ENCODE results near the gene IER5. TPM values are rescaled to one million over a fixed set of nuclear protein-coding genes. Genes with fewer than 3 reads are reported as not detected.
"Not testable (repeated sequence)": the region's sequence is repeated elsewhere in the genome, so short reads cannot be mapped to it uniquely, and the experiment has no call there.

The IER5 gene
- total and polyA plus RNA-seq, 5 experiments from 2014 or later, result 2.5 to 19.6 (median 9.4) TPM

GRCh38 chr1:181111559-181111958 is 23.1 kb downstream of the IER5 start:
- H3K4me3 Mint-ChIP-seq, result no peak overlapping the region
- H3K9me3 Mint-ChIP-seq, result no peaks in the 10 kb centered on the region
- no peak overlapping the region for H3K27ac Mint-ChIP-seq
- H3K4me1 Mint-ChIP-seq, result peaks cover 7 to 36% (median 12%) of the 10 kb centered on the region in 4 donors
- no peak for DNase-seq
- H3K27me3 Mint-ChIP-seq, result peaks cover 0 to 3% (median 0%) of the 10 kb centered on the region in 5 donors
- no peaks in the 10 kb centered on the region for H3K36me3 Mint-ChIP-seq
- no peak for ATAC-seq
- POLR2A ChIA-PET, result interaction anchor here (1.4 to 1.9 kb wide), 2 partner anchors 16 to 23 kb away, joined by 5 read pairs; partner anchors contain the start of gene IER5

GRCh38 chr1:181112071-181112929 is 23.8 kb downstream of the IER5 start:
- no peak overlapping the region for H3K4me3 Mint-ChIP-seq
- H3K36me3 Mint-ChIP-seq, result no peaks in the 10 kb centered on the region
- ATAC-seq, result no peak
- H3K9me3 Mint-ChIP-seq, result no peaks in the 10 kb centered on the region
- POLR2A ChIA-PET, result interaction anchor here (1.4 to 1.9 kb wide), 2 partner anchors 16 to 23 kb away, joined by 5 read pairs; partner anchors contain the start of gene IER5
- no peak for DNase-seq
- peaks cover 7 to 32% (median 12%) of the 10 kb centered on the region in 4 donors for H3K4me1 Mint-ChIP-seq
- H3K27me3 Mint-ChIP-seq, result peaks cover 0 to 3% (median 0%) of the 10 kb centered on the region in 5 donors
- peak overlapping the region in 1 of 10 donors; percentile 31 for H3K27ac Mint-ChIP-seq

DNA sequence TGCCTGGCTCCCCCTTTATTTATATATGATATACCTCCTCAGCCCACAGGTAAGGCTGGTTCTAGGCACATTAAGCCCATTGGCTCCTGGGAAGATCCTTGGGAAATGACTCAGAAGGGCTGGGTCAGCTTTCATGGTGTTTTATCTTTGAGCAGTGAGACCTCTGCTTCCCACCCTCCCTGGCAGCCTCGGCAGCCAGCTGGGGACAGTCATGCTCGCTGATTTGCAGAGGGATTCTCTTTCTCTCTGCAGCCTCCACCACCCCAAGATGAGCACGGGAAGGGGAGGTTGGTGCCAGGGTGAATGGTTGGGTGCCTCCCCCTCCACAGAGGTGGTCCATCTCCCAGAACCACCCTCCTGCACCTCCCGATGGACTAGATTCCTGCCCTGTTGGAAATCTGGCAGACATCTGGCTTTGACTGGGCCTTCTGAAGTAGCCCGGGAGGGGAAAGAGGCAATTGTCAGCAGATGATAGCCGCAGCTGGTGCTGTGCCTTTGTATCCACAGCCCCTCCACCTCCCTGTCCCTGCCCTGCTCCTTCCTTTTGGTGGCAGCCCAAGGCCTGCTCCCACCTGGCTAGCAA is 24.6 kb downstream of the IER5 start:
- Mint-ChIP-seq H3K36me3 (no peaks in the 10 kb centered on the region), H3K9me3 (no peaks in the 10 kb centered on the region), H3K27ac (no peak overlapping the region), H3K4me3 (no peak overlapping the region), H3K4me1 (peaks cover 7 to 30% (median 9%) of the 10 kb centered on the region in 4 donors), H3K27me3 (peaks cover 0 to 3% (median 0%) of the 10 kb centered on the region in 5 donors)
- POLR2A ChIA-PET, result no interaction called here
- ATAC-seq (no peak), DNase-seq (no peak)

- Mint-ChIP-seq H3K27me3 (peaks cover 0 to 3% (median 0%) of the 10 kb centered on the region in 5 donors), H3K27ac (peak overlapping the region in 1 of 10 donors; percentile 60), H3K36me3 (no peaks in the 10 kb centered on the region), H3K9me3 (no peaks in the 10 kb centered on the region), H3K4me3 (no peak overlapping the region), H3K4me1 (peaks cover 0 to 27% (median 2%) of the 10 kb centered on the region in 4 donors)
- ATAC-seq (no peak), DNase-seq (no peak)
- POLR2A ChIA-PET, result interaction anchor here (1.2 to 5.7 kb wide), 2 partner anchors 9 to 25 kb away, joined by 3 to 28 read pairs; no protein-coding TSS in a partner anchor
These were observed 26.3 kb downstream of the IER5 start for GRCh38 chr1:181114574-181115367.

DNA sequence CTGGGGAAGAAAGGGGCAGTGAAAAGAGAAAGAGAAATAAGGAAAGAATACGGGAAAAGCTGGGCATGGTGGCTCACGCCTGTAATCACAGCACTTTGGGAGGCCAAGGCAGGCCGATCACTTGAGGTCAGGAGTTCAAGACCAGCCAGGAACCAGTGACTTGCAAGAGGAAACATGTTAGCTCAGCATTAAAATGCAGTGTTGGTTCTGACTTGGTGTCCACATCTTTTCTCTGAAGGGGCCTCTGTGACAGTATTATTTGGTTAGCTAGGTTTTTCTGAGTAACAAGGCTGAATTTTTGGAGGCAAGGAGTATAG is 26.8 kb downstream of the IER5 start:
- H3K4me3 Mint-ChIP-seq, result no peak overlapping the region

DNA sequence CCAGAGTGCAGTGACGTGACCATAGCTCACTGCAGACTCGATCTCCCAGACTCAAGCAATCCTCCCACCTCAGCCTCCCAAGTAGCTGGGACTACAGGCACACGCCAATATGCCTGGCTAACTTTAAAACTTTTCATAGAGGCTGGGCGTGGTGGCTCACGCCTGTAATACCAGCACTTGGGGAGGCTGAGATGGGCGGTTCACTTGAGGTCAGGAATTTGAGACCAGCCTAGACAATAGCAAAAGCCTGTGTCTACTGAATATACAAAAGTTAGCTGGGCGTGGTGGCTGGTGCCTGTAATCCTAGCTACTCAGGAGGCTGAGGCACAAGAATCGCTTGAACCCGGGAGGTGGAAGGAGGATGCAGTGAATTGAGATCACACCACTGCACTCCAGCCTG is 27.5 kb downstream of the IER5 start:
- not testable (repeated sequence) for H3K27me3 Mint-ChIP-seq, H3K36me3 Mint-ChIP-seq, DNase-seq, H3K27ac Mint-ChIP-seq, H3K4me3 Mint-ChIP-seq, H3K9me3 Mint-ChIP-seq, ATAC-seq
- H3K4me1 Mint-ChIP-seq, result peaks cover 0 to 31% (median 2%) of the 10 kb centered on the region in 4 donors
- POLR2A ChIA-PET, result interaction anchor here (5.7 kb wide), 1 partner anchor 10 kb away, joined by 28 read pairs; no protein-coding TSS in a partner anchor

More for the DNA sequence above, 26.8 kb downstream of the IER5 start:
- ATAC-seq (no peak), DNase-seq (no peak)
- Mint-ChIP-seq H3K4me1 (peaks cover 0 to 27% (median 2%) of the 10 kb centered on the region in 4 donors), H3K9me3 (no peaks in the 10 kb centered on the region), H3K27ac (peak overlapping the region in 1 of 10 donors; percentile 60), H3K36me3 (no peaks in the 10 kb centered on the region), H3K27me3 (peaks cover 0 to 3% (median 0%) of the 10 kb centered on the region in 5 donors)
- POLR2A ChIA-PET, result interaction anchor here (5.7 kb wide), 1 partner anchor 9 kb away, joined by 28 read pairs; no protein-coding TSS in a partner anchor

- H3K36me3 Mint-ChIP-seq, result no peaks in the 10 kb centered on the region
- H3K4me3 Mint-ChIP-seq, result no peak overlapping the region
- no peak for DNase-seq
- peaks cover 0 to 28% (median 2%) of the 10 kb centered on the region in 4 donors for H3K4me1 Mint-ChIP-seq
- no peaks in the 10 kb centered on the region for H3K9me3 Mint-ChIP-seq
- H3K27ac Mint-ChIP-seq, result peak overlapping the region in 1 of 10 donors; percentile 62
- H3K27me3 Mint-ChIP-seq, result peaks cover 0 to 3% (median 0%) of the 10 kb centered on the region in 5 donors
- no peak for ATAC-seq
- POLR2A ChIA-PET, result interaction anchor here (5.7 kb wide), 1 partner anchor 11 kb away, joined by 28 read pairs; no protein-coding TSS in a partner anchor
These were observed 28.4 kb downstream of the IER5 start for GRCh38 chr1:181116819-181117390.

DNA sequence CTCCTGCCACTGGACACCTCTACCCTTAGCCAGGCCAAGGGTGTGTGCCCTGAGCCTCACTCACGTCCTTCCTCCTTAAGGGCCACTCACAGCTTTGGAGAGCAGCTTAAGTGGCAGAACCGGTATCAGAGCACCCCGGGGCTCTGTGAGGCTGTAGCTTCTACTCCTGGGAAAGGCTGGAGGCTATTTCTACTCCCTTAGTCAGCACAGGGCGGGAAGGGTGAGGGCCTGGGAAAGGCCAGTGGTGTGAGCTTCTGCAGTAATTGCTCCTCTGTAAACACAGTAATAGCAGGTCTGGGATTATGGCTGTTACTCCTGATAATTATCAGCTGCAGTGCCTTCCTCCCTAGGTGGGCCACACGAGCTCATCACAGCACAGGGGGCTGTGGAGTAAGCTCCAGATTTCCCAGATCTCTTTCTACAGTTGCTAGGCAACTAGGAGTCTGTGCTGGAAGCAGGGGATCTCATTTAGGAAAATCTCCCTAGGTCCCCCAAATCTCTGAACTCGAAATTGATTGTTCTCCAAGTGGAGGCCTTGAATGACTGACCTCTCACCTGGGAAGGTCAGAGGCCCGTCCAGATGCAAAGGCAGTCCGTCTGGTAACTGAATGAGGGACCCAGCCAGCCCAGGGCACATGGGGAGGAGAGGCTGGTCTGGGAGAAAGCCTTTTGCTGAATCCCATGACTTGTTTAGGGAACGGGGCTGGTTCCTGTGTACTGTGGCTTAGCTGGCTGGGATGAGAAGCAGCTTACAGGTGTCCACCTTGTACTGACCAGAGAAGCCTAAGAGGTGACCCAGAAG is 29.3 kb downstream of the IER5 start:
- Mint-ChIP-seq H3K4me3 (no peak overlapping the region), H3K4me1 (peaks cover 0 to 21% (median 2%) of the 10 kb centered on the region in 4 donors), H3K27me3 (peaks cover 0 to 3% (median 0%) of the 10 kb centered on the region in 5 donors), H3K27ac (no peak overlapping the region), H3K9me3 (no peaks in the 10 kb centered on the region), H3K36me3 (no peaks in the 10 kb centered on the region)
- DNase-seq (no peak), ATAC-seq (no peak)
- POLR2A ChIA-PET, result interaction anchor here (5.7 kb wide), 1 partner anchor 12 kb away, joined by 28 read pairs; no protein-coding TSS in a partner anchor

DNA sequence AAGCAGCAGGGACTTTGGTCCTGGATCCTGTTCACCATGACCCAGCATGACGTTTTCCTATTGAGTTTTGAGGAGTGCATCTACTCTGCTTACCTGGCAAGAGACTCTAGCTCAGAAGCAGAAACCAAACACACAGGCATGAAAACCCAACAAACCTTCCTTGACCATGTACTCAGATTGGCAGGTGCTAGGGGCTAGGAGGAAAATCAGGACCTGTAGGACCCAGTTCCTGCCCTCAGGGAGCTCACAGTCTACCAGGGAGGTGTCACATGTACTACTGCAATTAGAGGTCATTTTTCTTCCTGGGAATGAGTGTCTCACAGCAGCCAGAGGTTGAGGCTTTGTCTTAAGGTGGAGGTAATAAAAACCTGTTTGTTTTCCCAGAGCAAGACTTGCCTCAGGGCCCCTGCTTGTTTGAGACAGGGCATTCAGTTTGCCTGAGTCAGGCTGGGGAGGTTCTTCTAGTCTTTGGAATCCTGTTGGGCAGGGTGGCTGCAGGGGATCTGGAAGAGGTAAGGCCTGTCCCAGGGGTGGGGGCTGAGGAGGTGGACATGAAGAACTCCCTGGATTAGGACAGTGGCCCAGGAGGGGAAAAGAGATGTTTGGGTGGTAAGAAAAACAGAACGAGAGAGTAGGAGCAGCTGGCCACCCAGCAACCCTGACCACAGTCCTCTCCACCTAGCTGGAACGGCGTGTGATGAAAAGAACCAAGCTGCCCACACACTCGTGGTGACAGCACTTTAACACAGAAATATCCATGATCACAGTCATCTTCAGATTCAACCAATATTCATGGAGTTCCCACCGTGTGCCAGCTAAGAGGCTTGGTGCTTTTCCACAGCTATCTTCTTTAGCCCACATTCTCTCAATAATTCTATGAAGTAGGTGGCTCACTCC is 30.8 kb downstream of the IER5 start:
- peaks cover 0 to 20% (median 2%) of the 10 kb centered on the region in 4 donors for H3K4me1 Mint-ChIP-seq
- H3K4me3 Mint-ChIP-seq, result no peak overlapping the region
- DNase-seq (no peak), ATAC-seq (no peak)
- no peaks in the 10 kb centered on the region for H3K36me3 Mint-ChIP-seq
- peaks cover 0 to 3% (median 0%) of the 10 kb centered on the region in 5 donors for H3K27me3 Mint-ChIP-seq
- no peaks in the 10 kb centered on the region for H3K9me3 Mint-ChIP-seq
- POLR2A ChIA-PET, result interaction anchor here (5.7 kb wide), 1 partner anchor 13 kb away, joined by 28 read pairs; no protein-coding TSS in a partner anchor
- peak overlapping the region in 1 of 10 donors; percentile 54 for H3K27ac Mint-ChIP-seq

DNA sequence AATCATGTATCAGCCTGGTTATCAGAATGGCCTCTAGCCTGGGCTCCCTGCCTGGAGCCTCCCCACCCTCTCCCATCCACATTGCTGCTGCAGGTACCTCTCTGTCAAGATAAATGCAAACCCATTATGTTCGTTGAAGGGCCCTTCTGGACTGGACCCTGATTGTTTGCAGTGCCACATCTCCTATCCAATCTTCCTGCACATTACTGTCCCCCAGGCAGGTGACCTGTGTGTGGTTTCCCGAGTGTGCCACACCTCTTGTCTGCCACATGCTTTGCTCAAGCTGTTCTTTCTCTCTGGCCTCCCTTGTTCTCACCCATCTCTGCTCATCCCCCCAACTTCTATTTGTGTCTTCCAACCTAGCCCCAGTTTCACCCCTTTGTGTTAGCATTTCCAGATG is 32.4 kb downstream of the IER5 start:
- Mint-ChIP-seq H3K27me3 (peaks cover 0 to 3% (median 0%) of the 10 kb centered on the region in 5 donors), H3K9me3 (no peaks in the 10 kb centered on the region), H3K36me3 (no peaks in the 10 kb centered on the region), H3K4me3 (no peak overlapping the region), H3K27ac (peak overlapping the region in 1 of 10 donors; percentile 14), H3K4me1 (peaks cover 0 to 28% (median 2%) of the 10 kb centered on the region in 4 donors)
- POLR2A ChIA-PET, result no interaction called here
- no peak for ATAC-seq
- no peak for DNase-seq

DNA sequence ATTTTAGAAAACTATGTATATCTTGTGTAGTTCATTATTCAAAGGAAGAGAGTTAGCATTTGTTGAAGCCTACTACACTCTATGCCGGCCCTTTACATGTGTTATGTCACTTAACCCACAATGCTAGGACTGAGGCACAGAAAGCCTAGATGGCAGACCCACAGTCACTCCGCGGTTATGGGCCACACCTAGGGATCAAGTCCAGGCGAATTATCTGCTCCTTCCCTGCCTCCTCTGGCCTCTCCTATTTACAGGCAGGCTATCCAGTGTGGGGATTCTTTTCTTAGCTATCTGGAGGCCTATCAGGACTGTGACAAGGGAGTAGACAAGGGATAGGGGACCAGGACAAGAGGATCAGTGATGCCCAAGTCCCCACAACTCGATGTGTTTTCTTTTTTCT is 33.0 kb downstream of the IER5 start:
- Mint-ChIP-seq H3K27ac (no peak overlapping the region), H3K36me3 (no peaks in the 10 kb centered on the region), H3K4me1 (peaks cover 0 to 28% (median 2%) of the 10 kb centered on the region in 4 donors), H3K9me3 (no peaks in the 10 kb centered on the region), H3K27me3 (peaks cover 0 to 3% (median 0%) of the 10 kb centered on the region in 5 donors), H3K4me3 (no peak overlapping the region)
- ATAC-seq (no peak), DNase-seq (no peak)
- POLR2A ChIA-PET, result no interaction called here

Data from naive thymus-derived CD8-positive, alpha-beta T cell (primary cell).